ENCODE data around the gene GLG1.
"Not testable (repeated sequence)": the region's sequence is repeated elsewhere in the genome, so short reads cannot be mapped to it uniquely, and the experiment has no call there.

GLG1 gene

GRCh38 chr16:74537746-74538145, 69.2 kb downstream of the GLG1 start:
- DNase-seq (ENCODE audit: low read depth in 2 of 2) = not testable (repeated sequence)

- DNase-seq (ENCODE audit: low read depth in 2 of 2) = not testable (repeated sequence)
Observed at GRCh38 chr16:74534650-74535049, 72.3 kb downstream of the GLG1 start.

GRCh38 chr16:74524926-74525325, 82.0 kb downstream of the GLG1 start:
- DNase-seq (ENCODE audit: low read depth in 2 of 2) = no peak

- DNase-seq (ENCODE audit: low read depth in 2 of 2) = no peak
Observed at GRCh38 chr16:74524117-74524516, 82.8 kb downstream of the GLG1 start.

GRCh38 chr16:74523706-74524105, 83.2 kb downstream of the GLG1 start:
- DNase-seq (ENCODE audit: low read depth in 2 of 2) = not testable (repeated sequence)

GRCh38 chr16:74522160-74522559, 84.8 kb downstream of the GLG1 start:
- DNase-seq (ENCODE audit: low read depth in 2 of 2) = no peak

- DNase-seq (ENCODE audit: low read depth in 2 of 2) = no peak
Observed at GRCh38 chr16:74521691-74522090, 85.2 kb downstream of the GLG1 start.

- not testable (repeated sequence) for DNase-seq (ENCODE audit: low read depth in 2 of 2)
Observed at GRCh38 chr16:74518934-74519333, 88.0 kb downstream of the GLG1 start.

GRCh38 chr16:74511961-74512360, 95.0 kb downstream of the GLG1 start:
- no peak for DNase-seq (ENCODE audit: low read depth in 2 of 2)

GRCh38 chr16:74505011-74505410, 101.9 kb downstream of the GLG1 start:
- DNase-seq (ENCODE audit: low read depth in 2 of 2) = no peak

GRCh38 chr16:74503412-74503811, 103.5 kb downstream of the GLG1 start:
- DNase-seq (ENCODE audit: low read depth in 2 of 2) = no peak

GRCh38 chr16:74501484-74502478, 105.1 kb downstream of the GLG1 start:
- no peak for DNase-seq (ENCODE audit: low read depth in 2 of 2)

GRCh38 chr16:74500907-74501306, 106.0 kb downstream of the GLG1 start:
- DNase-seq (ENCODE audit: low read depth in 2 of 2) = no peak

- no peak for DNase-seq (ENCODE audit: low read depth in 2 of 2)
Observed at GRCh38 chr16:74499114-74499513, 107.8 kb downstream of the GLG1 start.

GRCh38 chr16:74497761-74498160, 109.2 kb downstream of the GLG1 start:
- DNase-seq (ENCODE audit: low read depth in 2 of 2) = no peak

GRCh38 chr16:74496054-74496453, 110.9 kb downstream of the GLG1 start:
- DNase-seq (ENCODE audit: low read depth in 2 of 2) = no peak

- DNase-seq (ENCODE audit: low read depth in 2 of 2) = no peak
Observed at GRCh38 chr16:74492976-74493375, 113.9 kb downstream of the GLG1 start.

- DNase-seq (ENCODE audit: low read depth in 2 of 2) = no peak
Observed at GRCh38 chr16:74487634-74488495, 119.0 kb downstream of the GLG1 start.

- DNase-seq (ENCODE audit: low read depth in 2 of 2) = no peak
Observed at GRCh38 chr16:74485916-74486315, 121.0 kb downstream of the GLG1 start.

GRCh38 chr16:74480150-74481029, 126.5 kb downstream of the GLG1 start:
- DNase-seq (ENCODE audit: low read depth in 2 of 2) = no peak

GRCh38 chr16:74477226-74477625, 129.7 kb downstream of the GLG1 start:
- DNase-seq (ENCODE audit: low read depth in 2 of 2) = no peak

All from stimulated activated CD8-positive, alpha-beta memory T cell treated with anti-CD3 and anti-CD28 coated beads, Interleukin-2, amount 100 ng/mL, for 48 hours (primary cell).